H9 (cell line): Measurements from ENCODE around the gene TCP11L1. TPM values are rescaled to one million over a fixed set of nuclear protein-coding genes. Genes with fewer than 3 reads are reported as not detected.

Source experiments
- DNase-seq: peaks from one replicate; pipeline ENCODE4 v3.0.0-alpha.2; 2017
- H2AFZ ChIP-seq: one replicate; pipeline ENCODE4 v1.6.1; 2013; ENCODE audit warnings: mild to moderate bottlenecking, low read length, control low read depth, moderate library complexity
- H2AK5ac ChIP-seq: 2 replicates; pipeline ENCODE4 v1.6.1; 2013; ENCODE audit warnings: low read length, control low read depth, mixed read lengths; ENCODE audit not compliant: insufficient read length
- H2BK120ac ChIP-seq: one replicate; pipeline ENCODE4 v1.6.1; 2013; ENCODE audit warnings: low read depth, mild to moderate bottlenecking, low read length, control low read depth, inconsistent platforms; ENCODE audit not compliant: poor library complexity, severe bottlenecking
- H2BK12ac ChIP-seq: 2 replicates; pipeline ENCODE4 v1.6.1; 2013; ENCODE audit warnings: low read length, control low read depth, mixed read lengths, low read depth; ENCODE audit not compliant: insufficient read length
- H2BK15ac ChIP-seq: 2 replicates; pipeline ENCODE4 v1.6.1; 2013; ENCODE audit warnings: low read depth, low read length, control low read depth
- H2BK20ac ChIP-seq: one replicate; pipeline ENCODE4 v1.6.1; 2013; ENCODE audit warnings: low read depth, mild to moderate bottlenecking, low read length, control low read depth, inconsistent platforms; ENCODE audit not compliant: poor library complexity, severe bottlenecking
- H2BK5ac ChIP-seq: 2 replicates; pipeline ENCODE4 v1.6.1; 2013; ENCODE audit warnings: low read length, control low read depth, mixed read lengths; ENCODE audit not compliant: insufficient read length
- H3K14ac ChIP-seq: 2 replicates; pipeline ENCODE4 v1.6.1; 2013; ENCODE audit warnings: low read length, control low read depth; ENCODE audit not compliant: insufficient read depth
- H3K18ac ChIP-seq: 2 replicates; pipeline ENCODE4 v1.6.1; 2013; ENCODE audit warnings: low read depth, mild to moderate bottlenecking, mixed read lengths, low read length, control low read depth; ENCODE audit not compliant: insufficient read length
- H3K23ac ChIP-seq: 2 replicates; pipeline ENCODE4 v1.6.1; 2013; ENCODE audit warnings: low read length, control low read depth, mixed read lengths, low read depth; ENCODE audit not compliant: insufficient read length
- H3K23me2 ChIP-seq: 2 replicates; pipeline ENCODE4 v1.6.1; 2013; ENCODE audit warnings: low read depth, mild to moderate bottlenecking, mixed read lengths, low read length, control low read depth; ENCODE audit not compliant: insufficient read length, poor library complexity, severe bottlenecking
- H3K27ac ChIP-seq: 2 replicates; pipeline ENCODE4 v1.5.1; 2013; ENCODE audit warnings: low read length, control low read depth, mixed read lengths, low read depth; ENCODE audit not compliant: insufficient read length
- H3K27me3 ChIP-seq: 2 replicates; pipeline ENCODE4 v1.6.1; 2013; ENCODE audit warnings: low read length, control low read depth, inconsistent platforms; ENCODE audit not compliant: insufficient read depth
- H3K4ac ChIP-seq: 2 replicates; pipeline ENCODE4 v1.6.1; 2013; ENCODE audit warnings: low read depth, mild to moderate bottlenecking, control low read depth, inconsistent platforms, low read length, moderate library complexity
- H3K4me1 ChIP-seq: 2 replicates; pipeline ENCODE4 v1.6.1; 2013; ENCODE audit warnings: low read length, control low read depth, inconsistent platforms; ENCODE audit not compliant: insufficient read depth
- H3K4me2 ChIP-seq: 2 replicates; pipeline ENCODE4 v1.6.1; 2013; ENCODE audit warnings: low read length, control low read depth, mixed read lengths; ENCODE audit not compliant: insufficient read length, insufficient read depth
- H3K56ac ChIP-seq: 2 replicates; pipeline ENCODE4 v1.6.1; 2013; ENCODE audit warnings: low read depth, mild to moderate bottlenecking, mixed read lengths, low read length, control low read depth; ENCODE audit not compliant: insufficient read length
- H3K79me1 ChIP-seq: 2 replicates; pipeline ENCODE4 v1.6.1; 2013; ENCODE audit warnings: low read depth, mild to moderate bottlenecking, moderate library complexity, low read length, control low read depth, inconsistent platforms; ENCODE audit not compliant: insufficient read depth, poor library complexity, severe bottlenecking
- H3K79me2 ChIP-seq: 2 replicates; pipeline ENCODE4 v1.6.1; 2013; ENCODE audit warnings: low read length, control low read depth, inconsistent platforms; ENCODE audit not compliant: insufficient read depth
- H3K9ac ChIP-seq: 2 replicates; pipeline ENCODE4 v1.6.1; 2013; ENCODE audit warnings: low read length, control low read depth, mixed read lengths; ENCODE audit not compliant: insufficient read length; ENCODE audit errors: extremely low read depth
- H3K9me3 ChIP-seq: one replicate; pipeline ENCODE4 v1.6.1; 2013; ENCODE audit warnings: low read depth, low read length, inconsistent platforms; ENCODE audit not compliant: control insufficient read depth
- H3T11ph ChIP-seq: one replicate; pipeline ENCODE4 v1.6.1; 2013; ENCODE audit warnings: mild to moderate bottlenecking, low read length, control low read depth, inconsistent platforms
- H4K20me1 ChIP-seq: one replicate; pipeline ENCODE4 v1.6.1; 2013; ENCODE audit not compliant: control insufficient read depth, insufficient read length, insufficient read depth
- H4K5ac ChIP-seq: 2 replicates; pipeline ENCODE4 v1.6.1; 2013; ENCODE audit warnings: low read depth, mild to moderate bottlenecking, mixed read lengths, low read length, control low read depth; ENCODE audit not compliant: insufficient read length
- H4K8ac ChIP-seq: replicated peaks from 2 replicates; pipeline ENCODE4 v1.6.1; 2013; ENCODE audit warnings: low read length, control low read depth, mixed read lengths, low read depth; ENCODE audit not compliant: insufficient read length
- H4K91ac ChIP-seq: 2 replicates; pipeline ENCODE4 v1.6.1; 2013; ENCODE audit warnings: low read depth, mild to moderate bottlenecking, moderate library complexity, mixed read lengths, low read length, control low read depth; ENCODE audit not compliant: insufficient read length
- H3K27ac Mint-ChIP-seq, 3 experiments: 2 replicates in 2 of 3; 3 replicates in 1 of 3; pipeline ENCODE4 v1.8.0; 2020 to 2021; ENCODE audit warnings: mixed read lengths in 3 of 3, mild to moderate bottlenecking in 1 of 3, moderate library complexity in 1 of 3
- H3K27me3 Mint-ChIP-seq: 2 replicates; pipeline ENCODE4 v1.8.0; 2021; ENCODE audit warnings: low read depth, mild to moderate bottlenecking, moderate library complexity, mixed read lengths
- H3K36me3 Mint-ChIP-seq, 3 experiments: 2 replicates in 2 of 3; 3 replicates in 1 of 3; pipeline ENCODE4 v1.8.0; 2020 to 2021; ENCODE audit warnings: low read depth in 3 of 3, mixed read lengths in 3 of 3; ENCODE audit not compliant: insufficient read depth in 1 of 3
- H3K4me1 Mint-ChIP-seq, 2 experiments: 2 replicates each; pipeline ENCODE4 v1.8.0; 2020; ENCODE audit warnings: mixed read lengths in 2 of 2
- H3K4me3 Mint-ChIP-seq, 2 experiments: 2 replicates in 1 of 2; 3 replicates in 1 of 2; pipeline ENCODE4 v1.8.0; 2020 to 2021; ENCODE audit warnings: mild to moderate bottlenecking in 2 of 2, mixed read lengths in 2 of 2, moderate library complexity in 1 of 2
- H3K9me3 Mint-ChIP-seq, 2 experiments: 2 replicates in 1 of 2; 3 replicates in 1 of 2; pipeline ENCODE4 v1.8.0; 2020; ENCODE audit warnings: mild to moderate bottlenecking in 2 of 2, mixed read lengths in 2 of 2, moderate library complexity in 1 of 2
- total RNA-seq: library from RNA; stranded (reverse); gene quantifications from 2 replicates; pipeline ENCODE4 v1.2.1, GENCODE V29; 2021
- TF ChIP-seq, protein P1 (sequence below): fragments of 200-600 bp; sonication (generic); conservative IDR thresholded peaks from 3 replicates; pipeline ENCODE4 v1.8.0; 2021; ENCODE audit warnings: antibody characterized with exemption, mild to moderate bottlenecking

Gene TCP11L1
- total RNA-seq, 1 experiment from 2014 or later, result 20.3 TPM

DNA sequence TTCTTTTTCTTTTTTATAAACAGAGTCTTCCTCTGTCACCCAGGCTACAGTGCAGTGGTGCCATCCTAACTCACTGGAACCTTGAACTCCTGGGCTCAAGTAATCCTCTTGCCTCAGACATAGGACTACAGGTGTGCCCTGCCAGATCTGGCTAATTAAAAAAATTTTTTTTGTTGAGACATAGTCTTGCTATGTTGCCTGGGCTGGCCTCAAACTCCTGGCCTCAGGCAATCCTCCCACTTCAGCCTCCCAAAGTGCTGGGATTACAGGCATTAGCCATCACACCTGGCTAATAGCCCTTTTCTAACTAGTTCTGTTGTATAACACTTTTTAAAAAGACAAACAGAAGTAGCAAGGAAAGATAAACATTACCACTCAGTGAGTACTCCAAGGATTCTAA lies 64.5 kb downstream of the TCP11L1 start:
- Histone ChIP-seq H3K4ac (no peak overlapping the region), H2BK12ac (no peak overlapping the region), H3K4me2 (no peak overlapping the region), H3K23me2 (no peaks in the 10 kb centered on the region), H3K79me2 (no peaks in the 10 kb centered on the region), H3K14ac (no peak overlapping the region), H3K79me1 (no peaks in the 10 kb centered on the region), H3K23ac (no peak overlapping the region), H2BK120ac (no peak overlapping the region), H2BK20ac (no peak overlapping the region), H3K27me3 (no peaks in the 10 kb centered on the region), H4K91ac (no peak overlapping the region), H2BK15ac (no peak overlapping the region), H3K27ac (no peak overlapping the region), H3K4me1 (no peaks in the 10 kb centered on the region), H4K5ac (no peak overlapping the region), H4K20me1 (no peaks in the 10 kb centered on the region), H2AK5ac (no peak overlapping the region), H2BK5ac (no peak overlapping the region), H3K18ac (no peak overlapping the region), H2AFZ (no peak overlapping the region), H4K8ac (no peak overlapping the region), H3K9ac (no peak overlapping the region), H3T11ph (no peak overlapping the region), H3K9me3 (no peaks in the 10 kb centered on the region), H3K56ac (no peak overlapping the region)
- Mint-ChIP-seq H3K36me3 (peaks cover 18 to 48% (median 42%) of the 10 kb centered on the region in 3 experiments; a peak in 6 of 7 replicates), H3K27ac (no peak overlapping the region), H3K4me1 (no peaks in the 10 kb centered on the region), H3K27me3 (no peaks in the 10 kb centered on the region), H3K9me3 (no peaks in the 10 kb centered on the region), H3K4me3 (no peak overlapping the region)
- no peak for DNase-seq
- TF ChIP-seq, protein P1, sequence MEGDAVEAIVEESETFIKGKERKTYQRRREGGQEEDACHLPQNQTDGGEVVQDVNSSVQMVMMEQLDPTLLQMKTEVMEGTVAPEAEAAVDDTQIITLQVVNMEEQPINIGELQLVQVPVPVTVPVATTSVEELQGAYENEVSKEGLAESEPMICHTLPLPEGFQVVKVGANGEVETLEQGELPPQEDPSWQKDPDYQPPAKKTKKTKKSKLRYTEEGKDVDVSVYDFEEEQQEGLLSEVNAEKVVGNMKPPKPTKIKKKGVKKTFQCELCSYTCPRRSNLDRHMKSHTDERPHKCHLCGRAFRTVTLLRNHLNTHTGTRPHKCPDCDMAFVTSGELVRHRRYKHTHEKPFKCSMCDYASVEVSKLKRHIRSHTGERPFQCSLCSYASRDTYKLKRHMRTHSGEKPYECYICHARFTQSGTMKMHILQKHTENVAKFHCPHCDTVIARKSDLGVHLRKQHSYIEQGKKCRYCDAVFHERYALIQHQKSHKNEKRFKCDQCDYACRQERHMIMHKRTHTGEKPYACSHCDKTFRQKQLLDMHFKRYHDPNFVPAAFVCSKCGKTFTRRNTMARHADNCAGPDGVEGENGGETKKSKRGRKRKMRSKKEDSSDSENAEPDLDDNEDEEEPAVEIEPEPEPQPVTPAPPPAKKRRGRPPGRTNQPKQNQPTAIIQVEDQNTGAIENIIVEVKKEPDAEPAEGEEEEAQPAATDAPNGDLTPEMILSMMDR, result no peak
